ENCODE measurements around the gene ESYT3. TPM values are rescaled to one million over a fixed set of nuclear protein-coding genes. Genes with fewer than 3 reads are reported as not detected.

Gene ESYT3
- total RNA-seq, 1 experiment from 2014 or later, result 6.3 TPM

- no peaks in the 10 kb centered on the region for H3K9me3 ChIP-seq (ENCODE audit: control insufficient read depth, low read depth, low read length)
- no peak overlapping the region for H3T11ph ChIP-seq (ENCODE audit: low read length)
- no peaks in the 10 kb centered on the region for H3K27me3 ChIP-seq (ENCODE audit: insufficient read depth, low read length)
- no peaks in the 10 kb centered on the region for H3K4me1 ChIP-seq (ENCODE audit: insufficient read depth, low read length)
- H4K20me1 ChIP-seq (ENCODE audit: control insufficient read depth, insufficient read depth, insufficient read length), result no peaks in the 10 kb centered on the region
- H3K27ac ChIP-seq (ENCODE audit: insufficient read length, low read depth, low read length), result no peak overlapping the region
- no peak overlapping the region for H4K8ac ChIP-seq (replicated peaks; ENCODE audit: insufficient read length, low read depth, low read length)
- no peak overlapping the region for H2BK120ac ChIP-seq (ENCODE audit: low read depth, low read length, poor library complexity, severe bottlenecking)
- no peak overlapping the region for H4K5ac ChIP-seq (ENCODE audit: insufficient read length, low read depth, low read length)
- no peak overlapping the region for H2BK12ac ChIP-seq (ENCODE audit: insufficient read length, low read depth, low read length)
- no peaks in the 10 kb centered on the region for H3K36me3 Mint-ChIP-seq (ENCODE audit: insufficient read depth in 1 of 3, low read depth in 3 of 3)
- no peak overlapping the region for H3K18ac ChIP-seq (ENCODE audit: insufficient read length, low read depth, low read length)
- no CpG with 5 or more reads among the region's 14 CpGs for WGBS (ENCODE audit: extremely low coverage, insufficient read length, low lambda C conversion rate)
- DNase-seq, result no peak
- peaks cover 13 to 15% of the 10 kb centered on the region in 2 experiments for H3K4me1 Mint-ChIP-seq
- H2BK5ac ChIP-seq (ENCODE audit: insufficient read length, low read length), result no peak overlapping the region
- H3K9me3 Mint-ChIP-seq, result no peaks in the 10 kb centered on the region
- H3K23ac ChIP-seq (ENCODE audit: insufficient read length, low read depth, low read length), result no peak overlapping the region
- TF ChIP-seq, protein P1, sequence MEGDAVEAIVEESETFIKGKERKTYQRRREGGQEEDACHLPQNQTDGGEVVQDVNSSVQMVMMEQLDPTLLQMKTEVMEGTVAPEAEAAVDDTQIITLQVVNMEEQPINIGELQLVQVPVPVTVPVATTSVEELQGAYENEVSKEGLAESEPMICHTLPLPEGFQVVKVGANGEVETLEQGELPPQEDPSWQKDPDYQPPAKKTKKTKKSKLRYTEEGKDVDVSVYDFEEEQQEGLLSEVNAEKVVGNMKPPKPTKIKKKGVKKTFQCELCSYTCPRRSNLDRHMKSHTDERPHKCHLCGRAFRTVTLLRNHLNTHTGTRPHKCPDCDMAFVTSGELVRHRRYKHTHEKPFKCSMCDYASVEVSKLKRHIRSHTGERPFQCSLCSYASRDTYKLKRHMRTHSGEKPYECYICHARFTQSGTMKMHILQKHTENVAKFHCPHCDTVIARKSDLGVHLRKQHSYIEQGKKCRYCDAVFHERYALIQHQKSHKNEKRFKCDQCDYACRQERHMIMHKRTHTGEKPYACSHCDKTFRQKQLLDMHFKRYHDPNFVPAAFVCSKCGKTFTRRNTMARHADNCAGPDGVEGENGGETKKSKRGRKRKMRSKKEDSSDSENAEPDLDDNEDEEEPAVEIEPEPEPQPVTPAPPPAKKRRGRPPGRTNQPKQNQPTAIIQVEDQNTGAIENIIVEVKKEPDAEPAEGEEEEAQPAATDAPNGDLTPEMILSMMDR (conservative IDR thresholded peaks at IDR 0.05), result no peak
- H2AFZ ChIP-seq (ENCODE audit: low read length), result no peak overlapping the region
- H2AK5ac ChIP-seq (ENCODE audit: insufficient read length, low read length), result no peak overlapping the region
- H3K79me1 ChIP-seq (ENCODE audit: insufficient read depth, low read depth, low read length, poor library complexity, severe bottlenecking), result no peaks in the 10 kb centered on the region
- no peaks in the 10 kb centered on the region; the same call in 1 of the 2 replicates for H3K27me3 Mint-ChIP-seq (ENCODE audit: low read depth)
- no peak overlapping the region for H3K56ac ChIP-seq (ENCODE audit: insufficient read length, low read depth, low read length)
- H3K4me3 Mint-ChIP-seq, result no peak overlapping the region
- H4K91ac ChIP-seq (ENCODE audit: insufficient read length, low read depth, low read length), result no peak overlapping the region
- no peaks in the 10 kb centered on the region for H3K23me2 ChIP-seq (ENCODE audit: insufficient read length, low read depth, low read length, poor library complexity, severe bottlenecking)
- H2BK20ac ChIP-seq (ENCODE audit: low read depth, low read length, poor library complexity, severe bottlenecking), result no peak overlapping the region
- H3K9ac ChIP-seq (ENCODE audit: extremely low read depth, insufficient read length, low read length), result no peak overlapping the region
- no peak overlapping the region for H3K4ac ChIP-seq (ENCODE audit: low read depth, low read length)
- H3K79me2 ChIP-seq (ENCODE audit: insufficient read depth, low read length), result no peaks in the 10 kb centered on the region
- H3K27ac Mint-ChIP-seq, result peak overlapping the region in 1 of 3 experiments; percentile 2; a peak in 1 of 7 replicates
- no peak overlapping the region for H3K4me2 ChIP-seq (ENCODE audit: insufficient read depth, insufficient read length, low read length)
- H2BK15ac ChIP-seq (ENCODE audit: low read depth, low read length), result no peak overlapping the region
- H3K14ac ChIP-seq (ENCODE audit: insufficient read depth, low read length), result no peak overlapping the region
These were observed 9.4 kb downstream of the ESYT3 start for GRCh38 chr3:138443521-138444503.
